Adrenal gland (tissue), 5 donors: Measurements from ENCODE around the gene EIF5B.

Experiments
- POLR2A ChIP-seq, 2 donors: fragments of 450-650 bp; IDR thresholded peaks; one replicate each; pipeline ENCODE4 v1.6.1; 2017; ENCODE audit warnings: antibody characterized with exemption in 2 of 2, mild to moderate bottlenecking in 2 of 2, moderate library complexity in 1 of 2
- TF ChIP-seq, protein P1 (sequence below), 6 experiments: fragments of 450-650 bp in 4 of 6; fragments of 200-600 bp in 2 of 6; sonication (generic) in 1 of 6; IDR thresholded peaks; 1 replicate in 5 of 6; 2 replicates in 1 of 6; pipeline versions ENCODE4 v1.5.1 to v1.8.0; 2016 to 2021; ENCODE audit warnings: antibody characterized with exemption in 6 of 6, mild to moderate bottlenecking in 2 of 6, moderate library complexity in 1 of 6
- donor health status: DM: no; HTN: no; CAD: no.

DNA sequence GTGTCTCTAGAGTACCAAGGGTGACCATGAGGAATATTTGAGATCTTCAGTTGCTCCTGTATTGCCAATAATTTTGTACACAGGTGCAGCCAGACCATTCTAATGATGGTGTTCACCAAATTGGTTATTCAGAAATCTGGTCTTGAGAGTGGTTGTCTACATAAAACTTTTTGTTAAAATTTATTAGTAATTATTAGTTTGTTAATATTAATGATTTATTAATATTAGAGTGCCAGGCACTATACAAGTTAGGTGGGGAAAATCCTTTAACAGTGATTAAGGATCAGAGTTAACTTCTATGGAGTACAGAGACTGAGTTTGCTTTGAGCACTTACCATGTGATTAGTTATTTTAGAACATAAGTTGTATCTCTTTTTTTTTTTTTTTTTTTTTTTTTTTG is 9.0 kb downstream of the EIF5B start:
- TF ChIP-seq, protein P1, sequence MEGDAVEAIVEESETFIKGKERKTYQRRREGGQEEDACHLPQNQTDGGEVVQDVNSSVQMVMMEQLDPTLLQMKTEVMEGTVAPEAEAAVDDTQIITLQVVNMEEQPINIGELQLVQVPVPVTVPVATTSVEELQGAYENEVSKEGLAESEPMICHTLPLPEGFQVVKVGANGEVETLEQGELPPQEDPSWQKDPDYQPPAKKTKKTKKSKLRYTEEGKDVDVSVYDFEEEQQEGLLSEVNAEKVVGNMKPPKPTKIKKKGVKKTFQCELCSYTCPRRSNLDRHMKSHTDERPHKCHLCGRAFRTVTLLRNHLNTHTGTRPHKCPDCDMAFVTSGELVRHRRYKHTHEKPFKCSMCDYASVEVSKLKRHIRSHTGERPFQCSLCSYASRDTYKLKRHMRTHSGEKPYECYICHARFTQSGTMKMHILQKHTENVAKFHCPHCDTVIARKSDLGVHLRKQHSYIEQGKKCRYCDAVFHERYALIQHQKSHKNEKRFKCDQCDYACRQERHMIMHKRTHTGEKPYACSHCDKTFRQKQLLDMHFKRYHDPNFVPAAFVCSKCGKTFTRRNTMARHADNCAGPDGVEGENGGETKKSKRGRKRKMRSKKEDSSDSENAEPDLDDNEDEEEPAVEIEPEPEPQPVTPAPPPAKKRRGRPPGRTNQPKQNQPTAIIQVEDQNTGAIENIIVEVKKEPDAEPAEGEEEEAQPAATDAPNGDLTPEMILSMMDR (IDR thresholded peaks at IDR 0.05): no peak
- TF ChIP-seq POLR2A (IDR thresholded peaks at IDR 0.05): no peak
